CD4-positive, alpha-beta T cell (primary cell): Measurements from ENCODE around the gene PRKRA. TPM values are rescaled to one million over a fixed set of nuclear protein-coding genes. Genes with fewer than 3 reads are reported as not detected.

Experiments
- ATAC-seq: fragments of 200-7000 bp; cut with Tn5 transposase; one replicate; pipeline ENCODE4 v1.10.0; 2022; ENCODE audit warnings: mild to moderate bottlenecking; ENCODE audit not compliant: poor library complexity
- CTCF ChIA-PET: fragments of 350-600 bp; sonication (Branson Sonifier 250); formaldehyde crosslinking; loops from one replicate; lab custom pipeline; 2021; ENCODE audit warnings: antibody characterized with exemption, inconsistent platforms; lab: Charles Lee
- POLR2A ChIA-PET: fragments of 350-600 bp; sonication (Branson Sonifier 250); formaldehyde crosslinking; loops from one replicate; lab custom pipeline; 2021; ENCODE audit warnings: antibody characterized with exemption, inconsistent platforms; lab: Charles Lee
- DNase-seq, 14 experiments: peaks; one replicate each; pipeline ENCODE4 v3.0.0-alpha.2; 2013 to 2020; ENCODE audit warnings: mixed read lengths in 2 of 14
- H3K27ac ChIP-seq, 2 donors: one replicate each; pipeline versions ENCODE4 v1.5.1 to v1.7.0; 2013; ENCODE audit warnings: low read length in 2 of 2, low read depth in 1 of 2, mild to moderate bottlenecking in 1 of 2
- H3K27me3 ChIP-seq, 2 experiments: 1 replicate in 1 of 2; 2 replicates in 1 of 2; pipeline versions ENCODE4 v1.6.1 to v1.7.0; 2013; ENCODE audit warnings: low read length in 2 of 2, control low read depth in 1 of 2, mild to moderate bottlenecking in 1 of 2, moderate library complexity in 1 of 2; ENCODE audit not compliant: insufficient read depth in 2 of 2, control insufficient read depth in 1 of 2
- H3K36me3 ChIP-seq: one replicate; pipeline ENCODE4 v1.6.1; 2013; ENCODE audit warnings: low read length, control low read depth; ENCODE audit not compliant: insufficient read depth
- H3K4me1 ChIP-seq: one replicate; pipeline ENCODE4 v1.6.1; 2013; ENCODE audit warnings: low read length, control low read depth; ENCODE audit not compliant: insufficient read depth
- H3K4me3 ChIP-seq: one replicate; pipeline ENCODE4 v1.5.1; 2013; ENCODE audit warnings: mild to moderate bottlenecking, low read length, moderate library complexity
- H3K9me3 ChIP-seq, 2 experiments: 1 replicate in 1 of 2; 2 replicates in 1 of 2; pipeline versions ENCODE4 v1.6.1 to v1.7.0; 2013; ENCODE audit warnings: low read length in 2 of 2, mild to moderate bottlenecking in 2 of 2, control low read depth in 1 of 2, moderate library complexity in 1 of 2; ENCODE audit not compliant: control insufficient read depth in 1 of 2, insufficient read depth in 1 of 2
- H3K27ac Mint-ChIP-seq: one replicate; pipeline ENCODE4 v1.8.0; 2020; ENCODE audit warnings: mixed read lengths
- H3K27me3 Mint-ChIP-seq: one replicate; pipeline ENCODE4 v1.8.0; 2021; ENCODE audit warnings: mixed read lengths
- H3K36me3 Mint-ChIP-seq: one replicate; pipeline ENCODE4 v1.8.0; 2021; ENCODE audit warnings: low read depth, mixed read lengths
- H3K4me1 Mint-ChIP-seq: one replicate; pipeline ENCODE4 v1.8.0; 2021; ENCODE audit warnings: low read depth, mixed read lengths
- H3K4me3 Mint-ChIP-seq: one replicate; pipeline ENCODE4 v1.8.0; 2020; ENCODE audit warnings: mild to moderate bottlenecking, mixed read lengths
- H3K9me3 Mint-ChIP-seq: one replicate; pipeline ENCODE4 v1.8.0; 2020; ENCODE audit warnings: mixed read lengths
- CTCF ChIP-seq: fragments of 200-600 bp; IDR thresholded peaks from one replicate; pipeline ENCODE4 v1.8.0; 2022; ENCODE audit warnings: antibody characterized with exemption, mild to moderate bottlenecking
- intact Hi-C, 2 experiments: fragments of 100-400 bp; cut with DNase I in 1 of 2; cut with micrococcal nuclease in 1 of 2; formaldehyde crosslinking; loops; one replicate each; pipeline versions ENCODE4 v1.15.1 to v1.9.0; 2023 to 2025; cut with DNase I, micrococcal nuclease
- total RNA-seq, 174 experiments: library from RNA in 2 of 174; stranded (reverse) in 2 of 174; gene quantifications; one replicate each; pipeline ENCODE4 v1.2.3 and lab custom pipeline; 2021 to 2026

PRKRA gene
- total RNA-seq, 2 experiments from 2014 or later: 118 to 120 TPM

- no peaks in the 10 kb centered on the region for H3K36me3 Mint-ChIP-seq
- H3K27ac ChIP-seq: no peak overlapping the region
- H3K4me1 Mint-ChIP-seq: no peaks in the 10 kb centered on the region
- CTCF ChIA-PET: interaction anchor here (0.6 to 1.5 kb wide), 3 partner anchors 19 to 256 kb away, joined by 4 to 7 read pairs (median 6); no protein-coding TSS in a partner anchor
- TF ChIP-seq CTCF: no peak
- POLR2A ChIA-PET: interaction anchor here (1.2 kb wide), 1 partner anchor 19 kb away, joined by 4 read pairs; no protein-coding TSS in a partner anchor
- H3K36me3 ChIP-seq: no peaks in the 10 kb centered on the region
- no peak overlapping the region for H3K27ac Mint-ChIP-seq
- no peak overlapping the region for H3K4me3 ChIP-seq
- H3K4me3 Mint-ChIP-seq: no peak overlapping the region
- H3K27me3 Mint-ChIP-seq: peaks cover under 1% of the 10 kb centered on the region
- no peaks in the 10 kb centered on the region for H3K27me3 ChIP-seq
- H3K9me3 Mint-ChIP-seq: no peaks in the 10 kb centered on the region
- intact Hi-C loops: loop anchor here (2.0 to 10.0 kb wide), 4 partner anchors 19 to 301 kb away; no protein-coding TSS in a partner anchor
- DNase-seq (no peak), ATAC-seq (no peak)
- H3K9me3 ChIP-seq: no peaks in the 10 kb centered on the region
- no peaks in the 10 kb centered on the region for H3K4me1 ChIP-seq
Observed at GRCh38 chr2:178395941-178396570, 54.9 kb downstream of the PRKRA start.

GRCh38 chr2:178395295-178395694, 55.7 kb downstream of the PRKRA start:
- Histone ChIP-seq H3K4me1 (no peaks in the 10 kb centered on the region), H3K27me3 (no peaks in the 10 kb centered on the region), H3K4me3 (no peak overlapping the region), H3K36me3 (no peaks in the 10 kb centered on the region), H3K9me3 (no peaks in the 10 kb centered on the region), H3K27ac (no peak overlapping the region)
- DNase-seq: no peak
- no peaks in the 10 kb centered on the region for H3K4me1 Mint-ChIP-seq
- no peaks in the 10 kb centered on the region for H3K36me3 Mint-ChIP-seq
- H3K4me3 Mint-ChIP-seq: no peak overlapping the region
- no peak overlapping the region for H3K27ac Mint-ChIP-seq
- no peaks in the 10 kb centered on the region for H3K27me3 Mint-ChIP-seq
- H3K9me3 Mint-ChIP-seq: no peaks in the 10 kb centered on the region
- ChIA-PET POLR2A (interaction anchor here (0.6 to 1.2 kb wide), 2 partner anchors 19 to 1148 kb away, joined by 4 read pairs; no protein-coding TSS in a partner anchor), CTCF (interaction anchor here (0.7 to 1.5 kb wide), 3 partner anchors 19 to 24 kb away, joined by 4 to 7 read pairs (median 5); no protein-coding TSS in a partner anchor)
- intact Hi-C loops: loop anchor here (5.0 to 10.0 kb wide), 2 partner anchors 100 to 302 kb away; no protein-coding TSS in a partner anchor
- no peak for TF ChIP-seq CTCF
- ATAC-seq: no peak

GRCh38 chr2:178394859-178395258, 56.1 kb downstream of the PRKRA start:
- H3K4me3 Mint-ChIP-seq: no peak overlapping the region
- intact Hi-C loops: loop anchor here (5.0 to 10.0 kb wide), 2 partner anchors 100 to 302 kb away; no protein-coding TSS in a partner anchor
- no peak overlapping the region for H3K27ac ChIP-seq
- H3K36me3 ChIP-seq: no peaks in the 10 kb centered on the region
- H3K9me3 ChIP-seq: no peaks in the 10 kb centered on the region
- H3K27me3 Mint-ChIP-seq: no peaks in the 10 kb centered on the region
- H3K4me3 ChIP-seq: no peak overlapping the region
- no peaks in the 10 kb centered on the region for H3K27me3 ChIP-seq
- H3K27ac Mint-ChIP-seq: no peak overlapping the region
- no peak for DNase-seq
- H3K36me3 Mint-ChIP-seq: no peaks in the 10 kb centered on the region
- H3K4me1 ChIP-seq: no peaks in the 10 kb centered on the region
- ChIA-PET POLR2A (interaction anchor here (0.6 to 1.2 kb wide), 2 partner anchors 20 to 1148 kb away, joined by 4 read pairs; no protein-coding TSS in a partner anchor), CTCF (interaction anchor here (1.4 to 1.5 kb wide), 2 partner anchors 20 to 24 kb away, joined by 5 to 7 read pairs; no protein-coding TSS in a partner anchor)
- no peak for ATAC-seq
- H3K4me1 Mint-ChIP-seq: no peaks in the 10 kb centered on the region
- no peaks in the 10 kb centered on the region for H3K9me3 Mint-ChIP-seq
- TF ChIP-seq CTCF: no peak
